Thyroid gland (tissue), 4 donors: ENCODE measurements around the gene GPC5. TPM values are rescaled to one million over a fixed set of nuclear protein-coding genes. Genes with fewer than 3 reads are reported as not detected.

Experiments used
- DNase-seq, 2 donors: peaks; one replicate each; pipeline ENCODE4 v3.0.0-alpha.2; 2019
- H3K27ac ChIP-seq, 3 donors: fragments of 200-600 bp; sonication (generic); 1 replicate in 2 of 3; 2 replicates in 1 of 3; pipeline ENCODE4 v1.5.1; 2016 to 2019; ENCODE audit warnings: mild to moderate bottlenecking in 1 of 3, moderate library complexity in 1 of 3
- H3K27me3 ChIP-seq: fragments of 200-600 bp; sonication (generic); one replicate; pipeline ENCODE4 v1.5.1; 2019
- H3K36me3 ChIP-seq, 2 donors: fragments of 200-600 bp; sonication (generic); one replicate each; pipeline ENCODE4 v1.5.1; 2016 to 2019
- H3K4me1 ChIP-seq, 2 donors: fragments of 200-600 bp; sonication (generic); one replicate each; pipeline ENCODE4 v1.5.1; 2017 to 2019
- H3K4me3 ChIP-seq, 3 donors: fragments of 200-600 bp; sonication (generic); replicated peaks in 1 of 3; 1 replicate in 2 of 3; 2 replicates in 1 of 3; pipeline ENCODE4 v1.5.1; 2016; ENCODE audit warnings: mild to moderate bottlenecking in 1 of 3
- H3K9me3 ChIP-seq: fragments of 200-600 bp; sonication (generic); one replicate; pipeline ENCODE4 v1.5.1; 2017
- CTCF ChIP-seq, 6 experiments: fragments of 200-600 bp in 3 of 6; fragments of 450-650 bp in 3 of 6; sonication (generic) in 3 of 6; IDR thresholded peaks; one replicate each; pipeline ENCODE4 v1.5.1; 2016 to 2019; ENCODE audit warnings: antibody characterized with exemption in 6 of 6, mild to moderate bottlenecking in 2 of 6, inconsistent platforms in 1 of 6, moderate library complexity in 1 of 6
- POLR2A ChIP-seq, 2 donors: fragments of 450-650 bp; IDR thresholded peaks; one replicate each; pipeline ENCODE4 v1.6.1; 2017; ENCODE audit warnings: antibody characterized with exemption in 2 of 2, mild to moderate bottlenecking in 2 of 2, moderate library complexity in 1 of 2
- WGBS, 2 donors: methylation state at CpG; one replicate each; pipeline ENCODE4 v1.1.5; 2017; 5-methylcytosine and 5-hydroxymethylcytosine counted together
- intact Hi-C: fragments of 100-400 bp; cut with DNase I; formaldehyde crosslinking; loops from one replicate; pipeline ENCODE4 v1.15.1; 2023
- total RNA-seq, 4 donors: library from RNA; depleted of rRNA; stranded (reverse); fragments of >200 nt; gene quantifications; one replicate each; pipeline ENCODE4 v1.2.3, GENCODE V29; 2016

The GPC5 gene
- total RNA-seq, 4 donors from 2014 or later = 0.67 to 2.3 (median 1.3) TPM

- no peaks in the 10 kb centered on the region for H3K9me3 ChIP-seq
- intact Hi-C loops = no loop called here
- WGBS, 2 donors = 95 to 97% methylated on average over 4 of the region's 4 CpGs
- H3K27me3 ChIP-seq = no peaks in the 10 kb centered on the region
- no peak overlapping the region for H3K4me3 ChIP-seq
- H3K4me1 ChIP-seq = no peaks in the 10 kb centered on the region
- no peak for DNase-seq
- no peak overlapping the region for H3K27ac ChIP-seq
- TF ChIP-seq POLR2A (IDR thresholded peaks at IDR 0.05) (no peak), CTCF (IDR thresholded peaks at IDR 0.05) (no peak)
- no peaks in the 10 kb centered on the region for H3K36me3 ChIP-seq
Observed at GRCh38 chr13:91748416-91749089, 350.1 kb downstream of the GPC5 start.

DNA sequence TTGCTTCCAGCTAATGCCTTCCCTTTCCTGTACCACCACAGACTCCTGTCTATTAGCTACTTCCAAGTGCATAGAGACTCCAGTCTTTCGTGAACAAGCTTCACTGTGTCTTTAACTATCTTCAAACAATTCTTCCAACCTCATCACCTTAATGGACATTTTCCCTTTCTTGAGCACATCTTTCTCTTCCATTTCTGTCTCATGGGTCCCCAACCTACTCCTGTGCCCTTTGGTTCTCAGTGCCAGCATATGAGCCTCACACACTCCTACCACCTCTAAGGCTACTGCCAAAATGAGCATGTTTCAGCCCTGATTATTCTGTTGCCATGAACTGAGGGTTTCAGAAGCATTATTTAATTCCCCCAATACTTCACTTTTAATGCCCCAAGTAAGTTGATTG is 360.3 kb downstream of the GPC5 start:
- H3K27ac ChIP-seq = no peak overlapping the region
- no peaks in the 10 kb centered on the region for H3K9me3 ChIP-seq
- 85 to 88% methylated on average over 1 of the region's 1 CpG for WGBS, 2 donors
- H3K27me3 ChIP-seq = no peaks in the 10 kb centered on the region
- H3K36me3 ChIP-seq = no peaks in the 10 kb centered on the region
- no peak for DNase-seq
- no peaks in the 10 kb centered on the region for H3K4me1 ChIP-seq
- TF ChIP-seq CTCF (IDR thresholded peaks at IDR 0.05) (no peak), POLR2A (IDR thresholded peaks at IDR 0.05) (no peak)
- no peak overlapping the region for H3K4me3 ChIP-seq
- intact Hi-C loops = no loop called here

DNA sequence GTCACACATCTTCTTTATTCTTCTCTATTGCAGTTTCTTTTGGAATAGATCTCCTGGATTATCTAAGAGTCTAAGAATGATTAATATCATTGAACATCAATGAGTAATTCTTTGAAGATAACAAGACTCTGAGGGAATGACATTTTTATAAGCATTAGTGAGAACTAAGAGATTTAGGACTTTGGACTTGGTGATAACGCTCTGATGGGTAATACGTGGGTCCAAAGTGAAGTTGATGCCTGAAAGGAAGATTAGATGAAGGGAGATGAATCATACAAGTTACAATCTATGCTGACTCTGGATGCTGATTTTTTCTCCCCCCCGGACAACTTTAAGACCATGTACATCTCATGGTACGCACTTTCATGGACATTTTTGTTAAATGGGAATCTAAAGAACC is 364.5 kb downstream of the GPC5 start:
- DNase-seq = no peak
- intact Hi-C loops = no loop called here

GRCh38 chr13:91764527-91764926 is 366.1 kb downstream of the GPC5 start:
- 67% methylated on average over 7 of the region's 7 CpGs for WGBS, 2 donors
- intact Hi-C loops = no loop called here
- Histone ChIP-seq H3K36me3 (no peaks in the 10 kb centered on the region), H3K9me3 (no peaks in the 10 kb centered on the region), H3K27ac (no peak overlapping the region), H3K27me3 (no peaks in the 10 kb centered on the region), H3K4me3 (no peak overlapping the region), H3K4me1 (no peaks in the 10 kb centered on the region)
- no peak for DNase-seq
- no peak for TF ChIP-seq CTCF (IDR thresholded peaks at IDR 0.05)
- no peak for TF ChIP-seq POLR2A (IDR thresholded peaks at IDR 0.05)

More for the DNA sequence above, 364.5 kb downstream of the GPC5 start:
- Histone ChIP-seq H3K9me3 (no peaks in the 10 kb centered on the region), H3K4me3 (no peak overlapping the region), H3K36me3 (no peaks in the 10 kb centered on the region), H3K4me1 (no peaks in the 10 kb centered on the region), H3K27ac (no peak overlapping the region), H3K27me3 (no peaks in the 10 kb centered on the region)
- TF ChIP-seq POLR2A (IDR thresholded peaks at IDR 0.05) (no peak), CTCF (IDR thresholded peaks at IDR 0.05) (no peak)
- 89 to 96% methylated on average over 4 of the region's 4 CpGs for WGBS, 2 donors

- no peak for TF ChIP-seq CTCF (IDR thresholded peaks at IDR 0.05)
- TF ChIP-seq POLR2A (IDR thresholded peaks at IDR 0.05) = no peak
- no peak overlapping the region for H3K27ac ChIP-seq
- H3K36me3 ChIP-seq = no peaks in the 10 kb centered on the region
- 58 to 65% methylated on average over 4 of the region's 4 CpGs for WGBS, 2 donors
- no peak for DNase-seq
- intact Hi-C loops = no loop called here
- H3K27me3 ChIP-seq = no peaks in the 10 kb centered on the region
- no peaks in the 10 kb centered on the region for H3K4me1 ChIP-seq
- H3K4me3 ChIP-seq = no peak overlapping the region
- no peaks in the 10 kb centered on the region for H3K9me3 ChIP-seq
Observed at GRCh38 chr13:91767651-91768050, 369.2 kb downstream of the GPC5 start.
